Measurements from ENCODE around the gene ITIH6.
"Not testable (repeated sequence)": the region's sequence is repeated elsewhere in the genome, so short reads cannot be mapped to it uniquely, and the experiment has no call there.

Gene ITIH6

GRCh38 chrX:54754854-54755253 is 43.2 kb downstream of the ITIH6 start:
- H3K4me1 ChIP-seq (ENCODE audit: control insufficient read depth, insufficient read depth, low read length) = no peaks in the 10 kb centered on the region
- H3K4me3 ChIP-seq (ENCODE audit: low read length) = no peak overlapping the region
- peaks cover 19% of the 10 kb centered on the region for H3K9me3 ChIP-seq (ENCODE audit: control insufficient read depth, low read length)
- no peaks in the 10 kb centered on the region for H3K36me3 ChIP-seq (ENCODE audit: control insufficient read depth, insufficient read depth, low read length, severe bottlenecking)
- no peak overlapping the region for H3K9ac ChIP-seq (ENCODE audit: low read length)
- H3K27me3 ChIP-seq (replicated peaks; ENCODE audit: control insufficient read depth, insufficient read depth, low read length) = peaks cover 50% of the 10 kb centered on the region
- DNase-seq (ENCODE audit: low read depth) = no peak

GRCh38 chrX:54748626-54749025 is 49.4 kb downstream of the ITIH6 start:
- no peaks in the 10 kb centered on the region for H3K36me3 ChIP-seq (ENCODE audit: control insufficient read depth, insufficient read depth, low read length, severe bottlenecking)
- no peak overlapping the region for H3K9ac ChIP-seq (ENCODE audit: low read length)

GRCh38 chrX:54747733-54748393 is 50.2 kb downstream of the ITIH6 start:
- Histone ChIP-seq H3K27me3 (replicated peaks; ENCODE audit: control insufficient read depth, insufficient read depth, low read length) (peaks cover 43% of the 10 kb centered on the region), H3K9ac (ENCODE audit: low read length) (no peak overlapping the region), H3K4me3 (ENCODE audit: low read length) (no peak overlapping the region), H3K4me1 (ENCODE audit: control insufficient read depth, insufficient read depth, low read length) (no peaks in the 10 kb centered on the region), H3K9me3 (ENCODE audit: control insufficient read depth, low read length) (peaks cover 14% of the 10 kb centered on the region), H3K36me3 (ENCODE audit: control insufficient read depth, insufficient read depth, low read length, severe bottlenecking) (no peaks in the 10 kb centered on the region)
- no peak for DNase-seq (ENCODE audit: low read depth)

More at GRCh38 chrX:54748626-54749025, 49.4 kb downstream of the ITIH6 start:
- Histone ChIP-seq H3K9me3 (ENCODE audit: control insufficient read depth, low read length) (peaks cover 12% of the 10 kb centered on the region), H3K4me3 (ENCODE audit: low read length) (no peak overlapping the region), H3K27me3 (replicated peaks; ENCODE audit: control insufficient read depth, insufficient read depth, low read length) (peaks cover 47% of the 10 kb centered on the region), H3K4me1 (ENCODE audit: control insufficient read depth, insufficient read depth, low read length) (no peaks in the 10 kb centered on the region)
- no peak for DNase-seq (ENCODE audit: low read depth)

GRCh38 chrX:54746928-54747327 is 51.1 kb downstream of the ITIH6 start:
- no peaks in the 10 kb centered on the region for H3K4me1 ChIP-seq (ENCODE audit: control insufficient read depth, insufficient read depth, low read length)
- no peak for DNase-seq (ENCODE audit: low read depth)
- no peak overlapping the region for H3K4me3 ChIP-seq (ENCODE audit: low read length)
- peaks cover 6% of the 10 kb centered on the region for H3K9me3 ChIP-seq (ENCODE audit: control insufficient read depth, low read length)
- no peak overlapping the region for H3K9ac ChIP-seq (ENCODE audit: low read length)
- no peaks in the 10 kb centered on the region for H3K36me3 ChIP-seq (ENCODE audit: control insufficient read depth, insufficient read depth, low read length, severe bottlenecking)
- H3K27me3 ChIP-seq (replicated peaks; ENCODE audit: control insufficient read depth, insufficient read depth, low read length) = peaks cover 43% of the 10 kb centered on the region

- Histone ChIP-seq H3K36me3 (ENCODE audit: control insufficient read depth, insufficient read depth, low read length, severe bottlenecking) (no peaks in the 10 kb centered on the region), H3K9ac (ENCODE audit: low read length) (no peak overlapping the region), H3K4me1 (ENCODE audit: control insufficient read depth, insufficient read depth, low read length) (no peaks in the 10 kb centered on the region), H3K27me3 (replicated peaks; ENCODE audit: control insufficient read depth, insufficient read depth, low read length) (peaks cover 35% of the 10 kb centered on the region), H3K4me3 (ENCODE audit: low read length) (no peak overlapping the region), H3K9me3 (ENCODE audit: control insufficient read depth, low read length) (peaks cover 6% of the 10 kb centered on the region)
- DNase-seq (ENCODE audit: low read depth) = no peak
Measured at GRCh38 chrX:54745676-54746075, 52.4 kb downstream of the ITIH6 start.

GRCh38 chrX:54738567-54738966 is 59.5 kb downstream of the ITIH6 start:
- H3K4me1 ChIP-seq (ENCODE audit: control insufficient read depth, insufficient read depth, low read length); H3K36me3 ChIP-seq (ENCODE audit: control insufficient read depth, insufficient read depth, low read length, severe bottlenecking); H3K9ac ChIP-seq (ENCODE audit: low read length); H3K27me3 ChIP-seq (replicated peaks; ENCODE audit: control insufficient read depth, insufficient read depth, low read length); H3K4me3 ChIP-seq (ENCODE audit: low read length); DNase-seq (ENCODE audit: low read depth): not testable (repeated sequence)
- H3K9me3 ChIP-seq (ENCODE audit: control insufficient read depth, low read length) = peaks cover 10% of the 10 kb centered on the region

- not testable (repeated sequence) for H3K9ac ChIP-seq (ENCODE audit: low read length); H3K36me3 ChIP-seq (ENCODE audit: control insufficient read depth, insufficient read depth, low read length, severe bottlenecking); H3K4me1 ChIP-seq (ENCODE audit: control insufficient read depth, insufficient read depth, low read length); DNase-seq (ENCODE audit: low read depth); H3K4me3 ChIP-seq (ENCODE audit: low read length); H3K9me3 ChIP-seq (ENCODE audit: control insufficient read depth, low read length); H3K27me3 ChIP-seq (replicated peaks; ENCODE audit: control insufficient read depth, insufficient read depth, low read length)
Measured at GRCh38 chrX:54736298-54736942, 61.6 kb downstream of the ITIH6 start.

GRCh38 chrX:54721424-54721823 is 76.6 kb downstream of the ITIH6 start:
- peaks cover 12% of the 10 kb centered on the region for H3K9me3 ChIP-seq (ENCODE audit: control insufficient read depth, low read length)
- no peaks in the 10 kb centered on the region for H3K4me1 ChIP-seq (ENCODE audit: control insufficient read depth, insufficient read depth, low read length)
- no peak overlapping the region for H3K9ac ChIP-seq (ENCODE audit: low read length)
- no peaks in the 10 kb centered on the region for H3K36me3 ChIP-seq (ENCODE audit: control insufficient read depth, insufficient read depth, low read length, severe bottlenecking)
- no peak overlapping the region for H3K4me3 ChIP-seq (ENCODE audit: low read length)
- DNase-seq (ENCODE audit: low read depth) = no peak
- peaks cover 7% of the 10 kb centered on the region for H3K27me3 ChIP-seq (replicated peaks; ENCODE audit: control insufficient read depth, insufficient read depth, low read length)

- no peak for DNase-seq (ENCODE audit: low read depth)
- no peak overlapping the region for H3K9ac ChIP-seq (ENCODE audit: low read length)
- H3K4me3 ChIP-seq (ENCODE audit: low read length) = no peak overlapping the region
- peaks cover 6% of the 10 kb centered on the region for H3K27me3 ChIP-seq (replicated peaks; ENCODE audit: control insufficient read depth, insufficient read depth, low read length)
- H3K4me1 ChIP-seq (ENCODE audit: control insufficient read depth, insufficient read depth, low read length) = no peaks in the 10 kb centered on the region
- no peaks in the 10 kb centered on the region for H3K36me3 ChIP-seq (ENCODE audit: control insufficient read depth, insufficient read depth, low read length, severe bottlenecking)
- no peaks in the 10 kb centered on the region for H3K9me3 ChIP-seq (ENCODE audit: control insufficient read depth, low read length)
Measured at GRCh38 chrX:54715621-54716020, 82.4 kb downstream of the ITIH6 start.

GRCh38 chrX:54714424-54714823 is 83.6 kb downstream of the ITIH6 start:
- DNase-seq (ENCODE audit: low read depth) = no peak
- H3K27me3 ChIP-seq (replicated peaks; ENCODE audit: control insufficient read depth, insufficient read depth, low read length) = peaks cover 6% of the 10 kb centered on the region
- no peaks in the 10 kb centered on the region for H3K4me1 ChIP-seq (ENCODE audit: control insufficient read depth, insufficient read depth, low read length)
- no peak overlapping the region for H3K4me3 ChIP-seq (ENCODE audit: low read length)
- H3K9me3 ChIP-seq (ENCODE audit: control insufficient read depth, low read length) = no peaks in the 10 kb centered on the region
- H3K36me3 ChIP-seq (ENCODE audit: control insufficient read depth, insufficient read depth, low read length, severe bottlenecking) = no peaks in the 10 kb centered on the region
- no peak overlapping the region for H3K9ac ChIP-seq (ENCODE audit: low read length)

GRCh38 chrX:54711735-54712134 is 86.3 kb downstream of the ITIH6 start:
- no peak for DNase-seq (ENCODE audit: low read depth)
- no peak overlapping the region for H3K4me3 ChIP-seq (ENCODE audit: low read length)
- H3K36me3 ChIP-seq (ENCODE audit: control insufficient read depth, insufficient read depth, low read length, severe bottlenecking) = no peaks in the 10 kb centered on the region
- no peaks in the 10 kb centered on the region for H3K9me3 ChIP-seq (ENCODE audit: control insufficient read depth, low read length)
- no peaks in the 10 kb centered on the region for H3K4me1 ChIP-seq (ENCODE audit: control insufficient read depth, insufficient read depth, low read length)
- H3K9ac ChIP-seq (ENCODE audit: low read length) = no peak overlapping the region
- H3K27me3 ChIP-seq (replicated peaks; ENCODE audit: control insufficient read depth, insufficient read depth, low read length) = peaks cover 15% of the 10 kb centered on the region

- H3K27me3 ChIP-seq (replicated peaks; ENCODE audit: control insufficient read depth, insufficient read depth, low read length) = peaks cover 15% of the 10 kb centered on the region
- H3K9ac ChIP-seq (ENCODE audit: low read length) = no peak overlapping the region
- H3K4me1 ChIP-seq (ENCODE audit: control insufficient read depth, insufficient read depth, low read length) = no peaks in the 10 kb centered on the region
- no peaks in the 10 kb centered on the region for H3K9me3 ChIP-seq (ENCODE audit: control insufficient read depth, low read length)
- no peaks in the 10 kb centered on the region for H3K36me3 ChIP-seq (ENCODE audit: control insufficient read depth, insufficient read depth, low read length, severe bottlenecking)
- no peak overlapping the region for H3K4me3 ChIP-seq (ENCODE audit: low read length)
- no peak for DNase-seq (ENCODE audit: low read depth)
Measured at GRCh38 chrX:54710920-54711319, 87.1 kb downstream of the ITIH6 start.

Data from adipocyte (in vitro differentiated cells).